Activated naive CD4-positive, alpha-beta T cell treated with anti-CD3 and anti-CD28 coated beads, Interleukin-2, amount 50 U/mL, for 16 hours (primary cell): Measurements from ENCODE around the gene PRPF40A.
A peak's percentile ranks its signal among the peaks of the same experiment; 100 is the strongest.

Experiments used
- DNase-seq: peaks from one replicate; pipeline ENCODE4 v3.0.0-alpha.2; 2020

The PRPF40A gene

DNA sequence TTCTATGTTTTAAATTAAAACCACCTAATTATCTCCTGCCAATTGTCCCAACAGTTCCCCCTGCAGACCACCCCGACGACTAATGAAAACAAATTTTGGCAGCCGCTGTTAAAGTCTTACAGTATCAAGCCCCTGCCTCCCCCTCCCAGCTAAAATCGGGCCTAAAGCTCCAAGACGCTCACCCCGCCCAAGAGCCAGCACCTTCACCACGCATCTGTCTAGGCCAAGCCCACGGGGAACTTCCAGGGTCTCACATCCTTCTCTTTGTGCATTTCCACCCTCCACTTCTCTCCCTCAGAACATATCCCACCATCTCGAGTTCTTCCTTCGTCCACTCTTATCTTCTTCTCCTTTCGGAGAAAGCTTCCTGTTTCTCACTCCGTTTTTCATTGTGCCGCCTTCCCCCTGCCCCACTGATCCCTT lies 445 bp downstream of the PRPF40A start:
- DNase-seq: peak; percentile 54

GRCh38 chr2:152715854-152716428 lies 1.3 kb downstream of the PRPF40A start:
- DNase-seq: no peak

- no peak for DNase-seq
Measured at GRCh38 chr2:152715112-152715511, 2.1 kb downstream of the PRPF40A start.

- DNase-seq: no peak
Measured at GRCh38 chr2:152710713-152711112, 6.5 kb downstream of the PRPF40A start.

- no peak for DNase-seq
Measured at GRCh38 chr2:152708742-152709141, 8.5 kb downstream of the PRPF40A start.

GRCh38 chr2:152706477-152707021 lies 10.7 kb downstream of the PRPF40A start:
- DNase-seq: no peak

GRCh38 chr2:152701198-152701597 lies 16.1 kb downstream of the PRPF40A start:
- DNase-seq: no peak

- DNase-seq: no peak
Measured at GRCh38 chr2:152696476-152696875, 20.8 kb downstream of the PRPF40A start.

DNA sequence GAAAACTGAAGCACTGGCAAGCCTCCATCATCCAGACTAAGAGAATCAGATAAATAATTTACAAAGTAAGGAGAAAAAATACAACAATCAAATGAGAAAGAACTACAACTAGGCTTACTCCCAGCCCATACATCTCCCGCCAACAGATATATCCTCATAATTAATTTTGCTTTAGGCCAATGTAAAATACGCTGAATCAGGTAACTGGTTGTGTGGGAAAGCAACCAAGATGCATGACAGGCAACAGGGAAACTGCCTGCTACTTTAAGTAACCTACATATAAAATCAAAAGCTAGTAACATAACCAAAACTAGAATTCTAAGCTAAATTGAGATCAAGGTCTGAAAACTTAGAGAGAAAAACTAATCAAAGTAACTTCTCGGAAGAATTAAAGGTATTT lies 21.5 kb downstream of the PRPF40A start:
- DNase-seq: no peak

- peak; percentile 38 for DNase-seq
Measured at GRCh38 chr2:152694161-152694661, 23.1 kb downstream of the PRPF40A start.

- no peak for DNase-seq
Measured at GRCh38 chr2:152693033-152693432, 24.2 kb downstream of the PRPF40A start.

GRCh38 chr2:152686321-152686720 lies 30.9 kb downstream of the PRPF40A start:
- DNase-seq: no peak

DNA sequence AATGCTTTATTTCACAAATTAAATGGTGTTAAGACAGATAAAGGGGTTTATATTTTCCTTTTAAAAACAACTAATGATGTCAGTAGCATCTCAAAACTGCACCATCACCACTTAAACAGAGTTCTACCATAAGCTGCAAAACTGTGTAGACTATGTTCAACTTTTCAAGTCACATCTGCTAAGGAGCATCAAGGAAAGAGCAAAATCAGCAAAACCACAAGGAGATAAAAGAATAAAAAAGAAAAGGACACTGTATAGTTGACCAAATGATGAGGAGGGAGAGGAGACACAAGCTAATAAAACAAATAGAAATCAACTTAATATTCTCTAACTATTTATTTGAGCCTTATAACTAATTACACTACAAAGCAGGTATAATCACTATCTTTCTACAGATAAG lies 33.9 kb downstream of the PRPF40A start:
- no peak for DNase-seq

DNA sequence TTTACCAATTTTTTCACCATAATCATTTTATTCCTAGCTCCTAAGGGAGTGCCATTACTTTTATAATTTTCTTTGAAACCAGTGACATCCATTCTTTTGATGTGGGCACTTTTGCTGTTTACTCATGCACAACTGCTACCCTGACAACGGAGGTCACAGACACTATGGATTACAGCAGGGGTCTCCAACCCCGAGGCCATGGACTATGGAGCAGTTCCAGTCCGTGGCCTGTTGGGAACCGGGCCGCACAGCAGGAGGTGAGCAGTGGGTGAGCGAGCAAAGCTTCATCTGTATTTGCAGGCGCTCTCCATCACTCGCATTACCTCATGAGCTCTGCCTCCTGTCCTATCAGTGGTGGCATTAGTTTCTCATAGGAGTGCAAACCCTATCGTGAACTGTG lies 34.6 kb downstream of the PRPF40A start:
- DNase-seq: no peak

DNA sequence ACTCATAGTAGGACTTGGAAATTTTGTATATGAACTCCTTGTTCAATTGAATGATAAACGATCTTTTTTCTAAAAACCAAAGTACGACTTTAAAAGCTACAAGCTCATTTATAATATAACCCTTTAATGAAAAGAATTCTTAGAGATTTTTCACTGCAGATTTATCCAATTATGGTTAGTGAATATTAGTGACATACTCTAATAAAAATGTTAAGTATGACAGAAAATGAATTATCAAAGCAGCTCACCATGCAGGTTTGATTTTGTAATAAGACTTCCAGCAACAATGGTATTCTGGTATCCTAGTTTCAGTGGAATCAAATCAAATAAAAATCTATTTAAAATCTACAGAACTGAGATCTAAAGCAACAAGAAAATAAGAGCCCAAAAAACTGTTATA lies 38.5 kb downstream of the PRPF40A start:
- DNase-seq: no peak

- DNase-seq: no peak
Measured at GRCh38 chr2:152676461-152676860, 40.8 kb downstream of the PRPF40A start.

DNA sequence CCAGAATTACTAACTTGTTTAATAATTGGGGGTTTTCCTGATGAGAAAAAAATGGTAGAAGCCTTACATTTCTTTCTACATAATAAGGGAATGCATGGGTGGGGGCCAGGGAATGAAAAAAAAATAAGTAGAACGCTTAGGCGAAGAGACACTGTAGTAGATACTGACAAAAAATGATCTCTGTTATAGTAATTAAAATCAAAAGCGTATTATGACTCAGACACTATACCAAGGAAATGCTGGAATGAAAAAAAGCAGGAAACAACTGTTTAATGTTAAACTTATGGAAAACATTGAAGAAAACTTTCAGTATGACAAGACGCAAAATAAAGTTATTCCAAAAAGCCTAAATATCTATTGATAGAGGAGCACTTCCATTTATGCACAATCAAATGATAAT lies 42.9 kb downstream of the PRPF40A start:
- DNase-seq: no peak

GRCh38 chr2:152664725-152665124 lies 52.5 kb downstream of the PRPF40A start:
- no peak for DNase-seq

GRCh38 chr2:152661076-152661475 lies 56.2 kb downstream of the PRPF40A start:
- no peak for DNase-seq

- no peak for DNase-seq
Measured at GRCh38 chr2:152658221-152658620, 59.0 kb downstream of the PRPF40A start.

- no peak for DNase-seq
Measured at GRCh38 chr2:152657043-152657442, 60.2 kb downstream of the PRPF40A start.

DNA sequence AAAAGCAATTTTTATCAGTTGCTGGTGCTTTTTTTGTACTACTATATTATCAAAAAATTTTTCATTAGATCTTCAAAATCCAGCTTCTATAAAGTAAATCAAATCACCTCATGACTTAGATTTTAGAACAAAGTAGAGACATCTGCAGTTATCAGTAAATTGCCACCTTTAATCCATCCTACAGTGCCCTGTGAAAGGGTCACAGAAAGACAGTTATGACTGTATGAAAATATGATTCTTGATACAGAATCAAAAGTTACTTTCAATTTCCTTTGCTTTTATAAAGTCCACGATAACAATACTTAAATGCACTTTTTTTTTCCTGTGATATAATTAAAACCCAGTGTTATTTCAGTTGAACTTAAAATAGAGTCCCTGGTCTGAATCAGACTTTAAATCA lies 61.4 kb downstream of the PRPF40A start:
- no peak for DNase-seq

DNA sequence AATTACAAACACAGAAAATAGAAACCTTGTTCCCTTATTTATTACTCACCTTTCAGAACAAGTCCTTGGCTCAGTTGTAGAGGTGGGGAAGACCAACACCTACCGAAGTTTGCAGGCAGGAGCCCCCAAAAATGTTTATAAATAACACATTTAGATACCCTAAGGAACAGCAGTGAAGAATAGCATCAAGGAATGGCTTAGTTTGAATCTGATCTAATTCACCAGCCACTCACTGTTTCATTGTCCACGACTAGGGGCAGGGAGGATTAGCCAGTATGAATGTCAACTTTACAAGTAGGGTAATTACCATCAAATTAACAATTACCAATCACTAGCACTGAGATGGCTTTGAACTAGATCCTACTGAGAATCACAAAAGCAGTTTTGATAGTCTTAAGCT lies 65.4 kb downstream of the PRPF40A start:
- no peak for DNase-seq

- no peak for DNase-seq
Measured at GRCh38 chr2:152650768-152651371, 66.4 kb downstream of the PRPF40A start.

- DNase-seq: no peak
Measured at GRCh38 chr2:152649997-152650396, 67.3 kb downstream of the PRPF40A start.
